GM19035 (cell line): ENCODE data around the gene KANSL2.

Source experiments
- ATAC-seq: cut with Tn5 transposase; IDR thresholded peaks from one replicate; pipeline ENCODE4 v1.9.1; 2021; ENCODE audit not compliant: unreplicated experiment

KANSL2 gene

DNA sequence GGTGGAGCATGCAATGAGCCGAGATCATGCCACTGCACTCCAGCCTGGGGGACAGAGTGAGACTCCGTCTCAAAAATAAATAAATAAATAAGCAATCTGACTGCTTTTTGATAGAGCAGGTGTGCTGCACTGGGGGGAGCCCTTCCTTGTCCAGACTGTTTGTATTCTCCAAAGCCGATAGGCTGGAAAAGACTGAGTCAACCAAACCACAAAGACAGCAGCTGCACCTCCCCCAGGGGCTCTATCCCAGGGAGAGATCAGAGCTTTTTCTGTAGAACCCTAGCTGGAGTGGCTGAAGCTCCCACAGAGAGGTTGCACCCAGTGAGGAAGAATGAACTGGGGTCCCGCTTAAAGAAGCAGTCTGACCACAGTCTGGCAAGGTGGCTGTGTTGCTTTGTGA lies 66.4 kb downstream of the KANSL2 start:
- ATAC-seq: no peak

DNA sequence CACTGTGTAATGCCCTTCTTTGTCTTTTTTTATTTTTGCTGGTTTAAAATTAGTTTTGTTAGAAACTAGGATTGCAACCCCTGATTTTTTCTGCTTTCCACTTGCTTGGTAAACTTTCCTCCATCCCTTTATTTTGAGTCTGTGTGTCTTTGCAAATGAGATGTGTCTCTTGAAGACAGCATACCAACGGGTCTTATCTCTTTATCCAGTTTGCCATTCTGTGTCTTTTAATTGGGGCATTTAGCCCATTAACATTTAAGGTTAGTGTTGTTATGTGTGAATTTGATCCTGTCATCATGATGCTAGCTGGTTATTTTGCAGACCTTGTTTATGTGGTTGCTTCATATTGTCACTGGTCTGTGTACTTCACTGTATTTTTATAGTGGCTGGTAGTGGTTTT lies 68.7 kb downstream of the KANSL2 start:
- ATAC-seq: no peak
